Tibial artery (tissue), 4 donors: Measurements from ENCODE around the gene CDK17.

Experiments used
- DNase-seq, 2 donors: peaks; one replicate each; pipeline ENCODE4 v3.0.0-alpha.2; 2019
- H3K27ac ChIP-seq, 2 donors: fragments of 200-600 bp; sonication (generic) in 1 of 2; 1 replicate in 1 of 2; 2 replicates in 1 of 2; pipeline ENCODE4 v1.5.1; 2018 to 2019; ENCODE audit warnings: mild to moderate bottlenecking in 1 of 2
- H3K27me3 ChIP-seq, 2 donors: fragments of 200-600 bp; sonication (generic) in 1 of 2; one replicate each; pipeline versions ENCODE4 v1.5.1 to v1.6.0; 2016 to 2019
- H3K36me3 ChIP-seq, 3 donors: fragments of 200-600 bp; sonication (generic) in 2 of 3; one replicate each; pipeline ENCODE4 v1.5.1; 2016 to 2019; ENCODE audit warnings: mild to moderate bottlenecking in 2 of 3
- H3K4me1 ChIP-seq, 4 donors: fragments of 200-600 bp; sonication (generic) in 2 of 4; 1 replicate in 3 of 4; 2 replicates in 1 of 4; pipeline ENCODE4 v1.5.1; 2016 to 2019
- H3K4me3 ChIP-seq, 2 donors: fragments of 200-600 bp; sonication (generic) in 1 of 2; 1 replicate in 1 of 2; 2 replicates in 1 of 2; pipeline ENCODE4 v1.5.1; 2018 to 2019; ENCODE audit warnings: mild to moderate bottlenecking in 2 of 2
- H3K9me3 ChIP-seq, 3 donors: fragments of 200-600 bp; sonication (generic) in 1 of 3; one replicate each; pipeline ENCODE4 v1.5.1; 2016 to 2019
- CTCF ChIP-seq, 2 experiments: fragments of 200-600 bp in 1 of 2; fragments of 450-650 bp in 1 of 2; IDR thresholded peaks; one replicate each; pipeline ENCODE4 v1.5.1; 2017 to 2019; ENCODE audit warnings: antibody characterized with exemption in 2 of 2, mild to moderate bottlenecking in 1 of 2, moderate library complexity in 1 of 2
- intact Hi-C: fragments of 100-400 bp; cut with DNase I; formaldehyde crosslinking; loops from one replicate; pipeline ENCODE4 v1.15.0; 2023; ENCODE audit warnings: low total_unique reads

The CDK17 gene

GRCh38 chr12:96294831-96295230, 105.4 kb downstream of the CDK17 start:
- no peaks in the 10 kb centered on the region for H3K9me3 ChIP-seq
- no peak for DNase-seq
- H3K27ac ChIP-seq = no peak overlapping the region
- no peaks in the 10 kb centered on the region for H3K4me1 ChIP-seq
- no peak for TF ChIP-seq CTCF (IDR thresholded peaks at IDR 0.05)
- H3K36me3 ChIP-seq = peaks cover 12 to 33% (median 15%) of the 10 kb centered on the region in 3 donors
- H3K4me3 ChIP-seq = no peak overlapping the region
- intact Hi-C loops = no loop called here
- no peaks in the 10 kb centered on the region for H3K27me3 ChIP-seq

GRCh38 chr12:96293093-96293492, 107.1 kb downstream of the CDK17 start:
- no peak for DNase-seq
- Histone ChIP-seq H3K9me3 (no peaks in the 10 kb centered on the region), H3K4me1 (no peaks in the 10 kb centered on the region), H3K36me3 (peaks cover 14 to 36% (median 21%) of the 10 kb centered on the region in 3 donors), H3K27me3 (no peaks in the 10 kb centered on the region), H3K27ac (no peak overlapping the region), H3K4me3 (no peak overlapping the region)
- no peak for TF ChIP-seq CTCF (IDR thresholded peaks at IDR 0.05)
- intact Hi-C loops = no loop called here

DNA sequence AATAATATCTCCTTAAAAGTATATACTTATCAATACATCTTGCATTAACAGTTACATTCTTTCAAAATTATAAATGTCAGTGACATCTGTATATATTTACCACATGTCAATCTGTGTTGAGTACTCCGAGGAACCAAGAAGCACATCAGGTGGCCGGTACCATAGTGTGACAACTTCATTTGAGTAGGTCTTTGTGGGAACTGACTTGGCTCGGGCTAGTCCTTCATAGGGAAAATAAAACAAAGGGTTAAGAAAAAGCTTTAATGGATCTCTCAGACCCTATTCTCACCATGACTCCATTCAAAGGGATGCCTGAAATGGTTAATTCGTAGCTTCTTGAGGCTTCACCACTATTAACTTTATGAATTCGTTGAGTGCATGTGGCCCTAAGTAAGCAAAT, 111.2 kb downstream of the CDK17 start:
- no peak for TF ChIP-seq CTCF (IDR thresholded peaks at IDR 0.05)
- no peaks in the 10 kb centered on the region for H3K9me3 ChIP-seq
- no peaks in the 10 kb centered on the region for H3K4me1 ChIP-seq
- H3K4me3 ChIP-seq = no peak overlapping the region
- no peaks in the 10 kb centered on the region for H3K27me3 ChIP-seq
- peaks cover 34 to 69% (median 47%) of the 10 kb centered on the region in 3 donors for H3K36me3 ChIP-seq
- intact Hi-C loops = no loop called here
- H3K27ac ChIP-seq = no peak overlapping the region
- no peak for DNase-seq

DNA sequence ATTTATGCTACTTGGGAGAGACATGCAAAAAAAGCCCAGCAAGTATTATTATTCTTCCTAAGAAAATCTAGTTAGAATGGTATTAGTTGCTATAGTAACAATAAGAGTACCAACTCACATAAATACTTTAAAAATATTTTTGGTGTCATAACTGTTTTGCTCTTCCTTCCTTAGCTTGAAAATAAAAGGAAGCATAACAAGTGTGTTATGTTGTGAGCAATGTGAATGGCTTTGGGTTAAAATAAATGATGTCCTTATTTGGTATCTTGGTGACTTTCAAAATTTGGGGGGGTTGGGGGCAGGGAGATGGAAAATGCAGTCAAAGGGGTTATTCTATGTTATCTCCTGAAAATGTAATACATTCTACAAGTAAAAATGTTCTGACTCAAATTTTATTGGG, 115.1 kb downstream of the CDK17 start:
- H3K36me3 ChIP-seq = peaks cover 41 to 88% (median 61%) of the 10 kb centered on the region in 3 donors
- DNase-seq = no peak
- no peaks in the 10 kb centered on the region for H3K9me3 ChIP-seq

DNA sequence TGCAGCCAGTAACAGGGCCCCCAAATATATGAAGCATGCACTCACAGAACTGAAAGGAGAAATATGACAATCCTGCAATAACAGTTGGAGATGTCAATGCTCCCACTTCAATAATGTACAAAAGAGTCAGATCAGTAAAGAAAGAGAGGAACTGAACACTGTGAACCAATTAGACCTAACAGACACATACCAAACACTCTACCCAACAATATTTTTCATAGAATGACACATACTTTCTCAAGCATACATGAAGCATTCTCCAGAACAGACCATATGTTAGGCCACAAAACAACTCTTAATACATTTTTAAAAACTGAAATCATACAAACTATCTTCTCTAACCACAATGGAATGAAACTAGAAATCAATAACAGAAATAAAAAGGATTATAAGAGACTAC, 125.9 kb downstream of the CDK17 start:
- no peaks in the 10 kb centered on the region for H3K9me3 ChIP-seq
- intact Hi-C loops = no loop called here
- H3K27ac ChIP-seq = no peak overlapping the region
- H3K36me3 ChIP-seq = peaks cover 17 to 40% (median 24%) of the 10 kb centered on the region in 3 donors
- no peak for DNase-seq
- no peaks in the 10 kb centered on the region for H3K4me1 ChIP-seq
- TF ChIP-seq CTCF (IDR thresholded peaks at IDR 0.05) = no peak
- H3K27me3 ChIP-seq = no peaks in the 10 kb centered on the region
- H3K4me3 ChIP-seq = no peak overlapping the region

More for the DNA sequence above, 115.1 kb downstream of the CDK17 start:
- Histone ChIP-seq H3K27ac (no peak overlapping the region), H3K4me1 (no peaks in the 10 kb centered on the region), H3K27me3 (no peaks in the 10 kb centered on the region), H3K4me3 (no peak overlapping the region)
- intact Hi-C loops = no loop called here
- no peak for TF ChIP-seq CTCF (IDR thresholded peaks at IDR 0.05)
